Left lung (tissue), 10 donors: ENCODE data around the gene RRP1. TPM values are rescaled to one million over a fixed set of nuclear protein-coding genes. Genes with fewer than 3 reads are reported as not detected.

Source experiments
- ATAC-seq: fragments of 200-7000 bp; cut with Tn5 transposase; one replicate; pipeline ENCODE4 v1.9.1; 2020; ENCODE audit warnings: moderate library complexity
- DNase-seq, 4 donors: peaks; one replicate each; pipeline ENCODE4 v3.0.0-alpha.2; 2013 to 2020
- H3K27ac ChIP-seq, 2 donors: fragments of 200-600 bp; sonication (generic) in 1 of 2; one replicate each; pipeline versions ENCODE4 v1.5.0 to v1.8.0; 2020 to 2021
- H3K27me3 ChIP-seq, 2 donors: fragments of 200-600 bp; sonication (generic) in 1 of 2; one replicate each; pipeline versions ENCODE4 v1.5.0 to v1.8.0; 2020 to 2021
- H3K36me3 ChIP-seq, 2 donors: fragments of 200-600 bp; sonication (generic) in 1 of 2; one replicate each; pipeline versions ENCODE4 v1.5.0 to v1.8.0; 2020 to 2021
- H3K4me1 ChIP-seq, 2 donors: fragments of 200-600 bp; one replicate each; pipeline ENCODE4 v1.8.0; 2021
- H3K4me3 ChIP-seq, 2 donors: fragments of 200-600 bp; sonication (generic) in 1 of 2; one replicate each; pipeline versions ENCODE4 v1.5.0 to v1.8.0; 2020 to 2021; ENCODE audit warnings: mild to moderate bottlenecking in 1 of 2
- H3K9me3 ChIP-seq, 2 donors: fragments of 200-600 bp; sonication (generic) in 1 of 2; one replicate each; pipeline versions ENCODE4 v1.5.0 to v1.8.0; 2020 to 2021
- CTCF ChIP-seq, 2 donors: fragments of 200-600 bp; sonication (generic) in 1 of 2; IDR thresholded peaks; one replicate each; pipeline versions ENCODE4 v1.5.0 to v1.8.0; 2021; ENCODE audit warnings: antibody characterized with exemption in 2 of 2
- intact Hi-C, 2 donors: fragments of 100-400 bp; cut with DNase I; formaldehyde crosslinking; loops; one replicate each; pipeline versions ENCODE4 v1.11.2 to v1.14.2; 2022
- polyA plus RNA-seq, 6 donors: library from polyadenylated mRNA; unstranded; fragments of 120-200 nt; gene quantifications; one replicate each; pipeline ENCODE4 v1.2.1, GENCODE V29; 2013; ENCODE audit not compliant: insufficient read length in 6 of 6
- total RNA-seq, 2 donors: library from RNA; stranded (reverse); fragmentation: NEBNext Ultra II Directional; extraction: Animal tissue kit (Norgen Biotek cat#: 25700); gene quantifications; one replicate each; pipeline ENCODE4 v1.2.1, GENCODE V29; 2021
- donor health status: DM: no; HTN: yes; CAD: no.
- donor health status: DM: no; HTN: no; CAD: no.

RRP1 gene
- total and polyA plus RNA-seq, 8 donors = 16.1 to 28.0 (median 26.2) TPM

- TF ChIP-seq CTCF (IDR thresholded peaks at IDR 0.05) = no peak
- H3K9me3 ChIP-seq = no peaks in the 10 kb centered on the region
- intact Hi-C loops = no loop called here
These were observed 19.0 kb downstream of the RRP1 start for GRCh38 chr21:43808367-43808766.

GRCh38 chr21:43808832-43809251, 19.5 kb downstream of the RRP1 start:
- no peak overlapping the region for H3K27ac ChIP-seq
- intact Hi-C loops = no loop called here
- H3K9me3 ChIP-seq = no peaks in the 10 kb centered on the region
- DNase-seq (peak in 1 of 4 donors; percentile 56), ATAC-seq (no peak)
- no peak overlapping the region for H3K4me3 ChIP-seq
- peaks cover 0 to 11% of the 10 kb centered on the region in 2 donors for H3K36me3 ChIP-seq
- peaks cover 19 to 42% of the 10 kb centered on the region in 2 donors for H3K4me1 ChIP-seq
- TF ChIP-seq CTCF (IDR thresholded peaks at IDR 0.05) = no peak
- H3K27me3 ChIP-seq = no peaks in the 10 kb centered on the region

More at GRCh38 chr21:43808367-43808766, 19.0 kb downstream of the RRP1 start:
- H3K4me1 ChIP-seq = peaks cover 19 to 42% of the 10 kb centered on the region in 2 donors
- no peak overlapping the region for H3K27ac ChIP-seq
- ATAC-seq (no peak), DNase-seq (peak in 1 of 4 donors; percentile 70)
- peaks cover 0 to 16% of the 10 kb centered on the region in 2 donors for H3K36me3 ChIP-seq
- no peaks in the 10 kb centered on the region for H3K27me3 ChIP-seq
- no peak overlapping the region for H3K4me3 ChIP-seq

- Histone ChIP-seq H3K36me3 (peaks cover 0 to 6% of the 10 kb centered on the region in 2 donors), H3K4me1 (peaks cover 19 to 42% of the 10 kb centered on the region in 2 donors), H3K9me3 (no peaks in the 10 kb centered on the region), H3K27ac (no peak overlapping the region), H3K4me3 (no peak overlapping the region), H3K27me3 (no peaks in the 10 kb centered on the region)
- no peak for TF ChIP-seq CTCF (IDR thresholded peaks at IDR 0.05)
- ATAC-seq (no peak), DNase-seq (peak in 1 of 4 donors; percentile 77)
- intact Hi-C loops = no loop called here
These were observed 20.0 kb downstream of the RRP1 start for GRCh38 chr21:43809346-43809799.

- intact Hi-C loops = loop anchor here in 1 of 2 donors (5.0 kb wide), 1 partner anchor 167 kb away; no protein-coding TSS in a partner anchor
- Histone ChIP-seq H3K27ac (no peak overlapping the region), H3K9me3 (no peaks in the 10 kb centered on the region), H3K4me1 (peaks cover 19 to 38% of the 10 kb centered on the region in 2 donors), H3K36me3 (no peaks in the 10 kb centered on the region), H3K27me3 (no peaks in the 10 kb centered on the region), H3K4me3 (no peak overlapping the region)
- DNase-seq = peak in 1 of 4 donors; percentile 77
- no peak for TF ChIP-seq CTCF (IDR thresholded peaks at IDR 0.05)
- no peak for ATAC-seq
These were observed 20.6 kb downstream of the RRP1 start for GRCh38 chr21:43809853-43810504.

- Histone ChIP-seq H3K4me3 (peak overlapping the region in 1 of 2 donors; percentile 40), H3K36me3 (no peaks in the 10 kb centered on the region), H3K4me1 (peaks cover 19 to 31% of the 10 kb centered on the region in 2 donors), H3K27ac (no peak overlapping the region), H3K9me3 (no peaks in the 10 kb centered on the region), H3K27me3 (no peaks in the 10 kb centered on the region)
- intact Hi-C loops = loop anchor here in 1 of 2 donors (5.0 kb wide), 1 partner anchor 167 kb away; no protein-coding TSS in a partner anchor
- ATAC-seq (peak; percentile 93), DNase-seq (peak; percentile 50 to 97 (median 78))
- TF ChIP-seq CTCF (IDR thresholded peaks at IDR 0.05) = peak; percentile 93 to 97
These were observed 21.3 kb downstream of the RRP1 start for GRCh38 chr21:43810505-43811261.
